ENCODE results near the gene IL13.

Gene IL13

DNA sequence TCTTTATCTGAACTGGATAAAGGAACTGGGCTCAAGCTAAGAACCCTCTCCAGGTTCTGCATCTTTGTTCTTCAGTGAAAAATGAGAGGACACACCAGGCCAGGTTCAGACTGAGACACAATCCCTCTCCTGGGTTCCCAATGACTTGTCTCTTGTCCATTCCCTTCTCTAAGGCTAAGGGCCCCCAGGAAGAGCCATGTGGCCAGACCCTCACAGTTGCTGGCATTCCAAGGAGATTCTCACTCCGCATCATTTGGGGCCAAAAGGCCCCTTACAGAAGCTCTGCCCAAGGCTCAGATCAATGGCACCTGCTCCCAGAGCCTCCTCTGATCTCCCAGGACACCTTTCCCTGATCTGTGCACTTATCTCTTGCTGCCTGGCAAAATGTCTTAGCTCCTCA, 20.8 kb downstream of the IL13 start:
- Histone ChIP-seq H3K4me3 (no peak overlapping the region), H3K27ac (no peak overlapping the region)
- DNase-seq (ENCODE audit: low spot score), result no peak
- TF ChIP-seq, protein P1, sequence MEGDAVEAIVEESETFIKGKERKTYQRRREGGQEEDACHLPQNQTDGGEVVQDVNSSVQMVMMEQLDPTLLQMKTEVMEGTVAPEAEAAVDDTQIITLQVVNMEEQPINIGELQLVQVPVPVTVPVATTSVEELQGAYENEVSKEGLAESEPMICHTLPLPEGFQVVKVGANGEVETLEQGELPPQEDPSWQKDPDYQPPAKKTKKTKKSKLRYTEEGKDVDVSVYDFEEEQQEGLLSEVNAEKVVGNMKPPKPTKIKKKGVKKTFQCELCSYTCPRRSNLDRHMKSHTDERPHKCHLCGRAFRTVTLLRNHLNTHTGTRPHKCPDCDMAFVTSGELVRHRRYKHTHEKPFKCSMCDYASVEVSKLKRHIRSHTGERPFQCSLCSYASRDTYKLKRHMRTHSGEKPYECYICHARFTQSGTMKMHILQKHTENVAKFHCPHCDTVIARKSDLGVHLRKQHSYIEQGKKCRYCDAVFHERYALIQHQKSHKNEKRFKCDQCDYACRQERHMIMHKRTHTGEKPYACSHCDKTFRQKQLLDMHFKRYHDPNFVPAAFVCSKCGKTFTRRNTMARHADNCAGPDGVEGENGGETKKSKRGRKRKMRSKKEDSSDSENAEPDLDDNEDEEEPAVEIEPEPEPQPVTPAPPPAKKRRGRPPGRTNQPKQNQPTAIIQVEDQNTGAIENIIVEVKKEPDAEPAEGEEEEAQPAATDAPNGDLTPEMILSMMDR (IDR thresholded peaks at IDR 0.05), result no peak

- TF ChIP-seq, protein P1 (IDR thresholded peaks at IDR 0.05), result no peak
- no peak for DNase-seq (ENCODE audit: low spot score)
- Histone ChIP-seq H3K27ac (no peak overlapping the region), H3K4me3 (no peak overlapping the region)
Measured at GRCh38 chr5:132679166-132679565, 21.2 kb downstream of the IL13 start.

- TF ChIP-seq, protein P1 (IDR thresholded peaks at IDR 0.05), result no peak
- no peak overlapping the region for H3K27ac ChIP-seq
Measured at GRCh38 chr5:132679717-132680380, 21.9 kb downstream of the IL13 start.

GRCh38 chr5:132680780-132681475, 23.0 kb downstream of the IL13 start:
- no peak overlapping the region for H3K4me3 ChIP-seq
- TF ChIP-seq, protein P1 (IDR thresholded peaks at IDR 0.05), result no peak
- no peak for DNase-seq (ENCODE audit: low spot score)
- no peak overlapping the region for H3K27ac ChIP-seq

More at GRCh38 chr5:132679717-132680380, 21.9 kb downstream of the IL13 start:
- peak; percentile 33 for DNase-seq (ENCODE audit: low spot score)
- no peak overlapping the region for H3K4me3 ChIP-seq

GRCh38 chr5:132681476-132681831, 23.5 kb downstream of the IL13 start:
- Histone ChIP-seq H3K4me3 (no peak overlapping the region), H3K27ac (no peak overlapping the region)
- DNase-seq (ENCODE audit: low spot score), result no peak
- TF ChIP-seq, protein P1 (IDR thresholded peaks at IDR 0.05), result no peak

GRCh38 chr5:132681983-132682382, 24.0 kb downstream of the IL13 start:
- no peak overlapping the region for H3K4me3 ChIP-seq
- DNase-seq (ENCODE audit: low spot score), result no peak
- TF ChIP-seq, protein P1 (IDR thresholded peaks at IDR 0.05), result no peak
- H3K27ac ChIP-seq, result no peak overlapping the region

DNA sequence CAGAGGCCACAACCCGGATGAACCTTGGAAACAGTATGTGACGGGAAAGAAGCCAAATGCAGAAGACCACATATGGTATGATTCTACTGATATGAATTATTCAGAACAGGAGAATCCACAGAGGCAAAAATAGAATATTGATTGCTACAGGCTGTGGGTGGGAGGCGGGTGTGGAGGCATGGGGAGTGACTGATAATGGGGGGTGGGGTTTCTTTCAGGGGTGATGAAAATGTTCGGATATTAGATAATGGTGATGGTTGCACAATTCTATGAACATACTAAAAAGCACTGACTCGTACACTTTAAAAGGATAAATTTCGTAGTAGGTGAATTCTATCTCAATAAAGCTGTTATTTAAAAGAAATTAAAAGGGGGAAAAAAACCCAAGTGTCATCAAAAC, 26.5 kb downstream of the IL13 start:
- Histone ChIP-seq H3K4me3 (no peak overlapping the region), H3K27ac (no peak overlapping the region)
- TF ChIP-seq, protein P1 (IDR thresholded peaks at IDR 0.05), result no peak
- DNase-seq (ENCODE audit: low spot score), result no peak
